Upper lobe of left lung (tissue), 4 donors: ENCODE data around the gene TMEM135.

ENCODE experiments used
- EP300 ChIP-seq, 4 donors: sonication (generic); formaldehyde crosslinking; IDR thresholded peaks; one replicate each; pipeline ENCODE4 v1.5.1; 2017; ENCODE audit warnings: antibody characterized with exemption in 4 of 4, control low read depth in 2 of 4
- POLR2AphosphoS5 ChIP-seq, 2 donors: sonication (generic); formaldehyde crosslinking; IDR thresholded peaks; one replicate each; pipeline ENCODE4 v1.5.1; 2017; ENCODE audit warnings: antibody characterized with exemption in 2 of 2
- TF ChIP-seq, protein P1 (sequence below), 6 experiments: fragments of 450-650 bp in 4 of 6; fragments of 200-600 bp in 2 of 6; sonication (generic) in 2 of 6; IDR thresholded peaks; one replicate each; pipeline ENCODE4 v1.5.1; 2016 to 2019; ENCODE audit warnings: antibody characterized with exemption in 6 of 6

DNA sequence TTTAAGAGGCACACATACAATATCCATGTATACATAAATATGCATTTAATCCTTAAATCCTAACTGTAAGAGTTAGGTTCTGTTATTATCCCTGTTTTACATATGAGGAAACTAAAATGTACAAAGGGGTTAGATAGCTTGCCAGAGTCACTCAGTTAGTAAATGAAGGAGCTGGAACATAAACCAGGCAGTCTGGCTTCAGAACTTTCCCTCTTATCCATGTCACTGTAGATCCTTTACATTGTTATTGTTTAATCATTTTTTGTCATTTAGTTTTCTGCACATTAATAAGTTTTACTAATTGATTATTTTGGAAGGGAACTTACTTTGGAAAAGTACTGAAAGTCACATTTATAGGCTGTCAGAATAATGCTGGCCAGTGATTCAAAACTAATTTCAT, 282.4 kb downstream of the TMEM135 start:
- TF ChIP-seq, protein P1, sequence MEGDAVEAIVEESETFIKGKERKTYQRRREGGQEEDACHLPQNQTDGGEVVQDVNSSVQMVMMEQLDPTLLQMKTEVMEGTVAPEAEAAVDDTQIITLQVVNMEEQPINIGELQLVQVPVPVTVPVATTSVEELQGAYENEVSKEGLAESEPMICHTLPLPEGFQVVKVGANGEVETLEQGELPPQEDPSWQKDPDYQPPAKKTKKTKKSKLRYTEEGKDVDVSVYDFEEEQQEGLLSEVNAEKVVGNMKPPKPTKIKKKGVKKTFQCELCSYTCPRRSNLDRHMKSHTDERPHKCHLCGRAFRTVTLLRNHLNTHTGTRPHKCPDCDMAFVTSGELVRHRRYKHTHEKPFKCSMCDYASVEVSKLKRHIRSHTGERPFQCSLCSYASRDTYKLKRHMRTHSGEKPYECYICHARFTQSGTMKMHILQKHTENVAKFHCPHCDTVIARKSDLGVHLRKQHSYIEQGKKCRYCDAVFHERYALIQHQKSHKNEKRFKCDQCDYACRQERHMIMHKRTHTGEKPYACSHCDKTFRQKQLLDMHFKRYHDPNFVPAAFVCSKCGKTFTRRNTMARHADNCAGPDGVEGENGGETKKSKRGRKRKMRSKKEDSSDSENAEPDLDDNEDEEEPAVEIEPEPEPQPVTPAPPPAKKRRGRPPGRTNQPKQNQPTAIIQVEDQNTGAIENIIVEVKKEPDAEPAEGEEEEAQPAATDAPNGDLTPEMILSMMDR (IDR thresholded peaks at IDR 0.05) = no peak
- TF ChIP-seq POLR2AphosphoS5 (IDR thresholded peaks at IDR 0.05) (no peak), EP300 (IDR thresholded peaks at IDR 0.05) (no peak)
